K562 (cell line): ENCODE data around the gene UIMC1. TPM values are rescaled to one million over a fixed set of nuclear protein-coding genes. Genes with fewer than 3 reads are reported as not detected.

ENCODE experiments used
- ATAC-seq: fragments of 200-7000 bp; cut with Tn5 transposase; 3 replicates; pipeline ENCODE4 v1.9.1; 2020; ENCODE audit warnings: moderate library complexity
- BruUV-seq: library from RNA; stranded (reverse); fragments of 400-500 nt; replicated peaks from 2 replicates; lab custom pipeline; 2021; lab: Mats Ljungman, UMichigan
- CTCF ChIA-PET: fragments of 300-600 bp; formaldehyde crosslinking; extraction: SDS; loops from one replicate; lab custom pipeline; 2021; ENCODE audit warnings: low intra/inter-chr PET ratio; lab: Yijun Ruan, JAX
- POLR2A ChIA-PET: fragments of 300-600, 350-650 bp; sonication (Branson Sonifier 250); formaldehyde crosslinking; extraction: SDS; loops from one replicate; lab custom pipeline; 2021; ENCODE audit warnings: antibody characterized with exemption, inconsistent platforms; lab: Yijun Ruan, JAX
- DNase-seq, 4 experiments: peaks; one replicate each; pipeline versions ENCODE4 v3.0.0 to v3.0.0-alpha.2; 2011 to 2018; ENCODE audit warnings: low spot score in 3 of 4, mixed read lengths in 3 of 4; ENCODE audit errors: extremely low read depth in 1 of 4
- FAIRE-seq: peaks from 2 replicates; lab custom pipeline; 2011; peaks lifted over from hg19 to GRCh38; lab: Jason Lieb, UNC
- H2AFZ ChIP-seq: 2 replicates; pipeline ENCODE4 v1.6.0; 2011; ENCODE audit warnings: low read depth, low read length, control low read depth, inconsistent platforms
- H3K27ac ChIP-seq: fragments of 200-600 bp; 3 replicates; pipeline ENCODE4 v1.8.0; 2011; ENCODE audit warnings: low read depth, mild to moderate bottlenecking, control low read depth, inconsistent platforms, low read length, moderate library complexity, mixed read lengths; ENCODE audit errors: extremely low read depth
- H3K27me3 ChIP-seq, 2 experiments: fragments of 300-600 bp in 1 of 2; 2 replicates in 1 of 2; 3 replicates in 1 of 2; pipeline versions ENCODE4 v1.6.0 to v1.8.0; 2011; ENCODE audit warnings: inconsistent platforms in 2 of 2, low read length in 2 of 2, mild to moderate bottlenecking in 1 of 2, mixed read lengths in 1 of 2, moderate library complexity in 1 of 2; ENCODE audit not compliant: control insufficient read depth in 2 of 2, insufficient read depth in 2 of 2
- H3K36me3 ChIP-seq: fragments of 300-600 bp; 3 replicates; pipeline ENCODE4 v1.8.0; 2011; ENCODE audit warnings: mild to moderate bottlenecking, low read length, inconsistent platforms; ENCODE audit not compliant: control insufficient read depth, insufficient read depth
- H3K4me1 ChIP-seq, 2 experiments: fragments of 200-600 bp in 1 of 2; replicated peaks in 1 of 2; 2 replicates in 1 of 2; 3 replicates in 1 of 2; pipeline versions ENCODE4 v1.5.1 to v1.8.0; 2011; ENCODE audit warnings: inconsistent platforms in 2 of 2, low read length in 2 of 2, mild to moderate bottlenecking in 1 of 2, mixed read lengths in 1 of 2, moderate library complexity in 1 of 2; ENCODE audit not compliant: control insufficient read depth in 2 of 2, insufficient read depth in 2 of 2
- H3K4me2 ChIP-seq: 2 replicates; pipeline ENCODE4 v1.6.1; 2011; ENCODE audit warnings: low read length, control low read depth, inconsistent platforms, mixed read lengths; ENCODE audit not compliant: insufficient read depth
- H3K4me3 ChIP-seq: fragments of 200-600 bp; sonication (generic), shearing (Covaris generic); 2 replicates; pipeline ENCODE4 v1.5.1; 2016; ENCODE audit warnings: control low read depth, inconsistent platforms
- H3K79me2 ChIP-seq: fragments of 200-600 bp; 3 replicates; pipeline ENCODE4 v1.8.0; 2011; ENCODE audit warnings: low read length, inconsistent platforms; ENCODE audit not compliant: control insufficient read depth, insufficient read depth
- H3K9ac ChIP-seq, 2 experiments: 2 replicates each; pipeline versions ENCODE4 v1.6.0 to v1.6.1; 2011; ENCODE audit warnings: low read depth in 2 of 2, low read length in 2 of 2, control low read depth in 1 of 2, inconsistent platforms in 1 of 2, mild to moderate bottlenecking in 1 of 2, mixed read lengths in 1 of 2; ENCODE audit not compliant: insufficient read depth in 1 of 2
- H3K9me1 ChIP-seq: one replicate; pipeline ENCODE4 v1.6.0; 2011; ENCODE audit warnings: inconsistent platforms, mild to moderate bottlenecking, low read length, moderate library complexity; ENCODE audit not compliant: control insufficient read depth, insufficient read depth
- H3K9me3 ChIP-seq: replicated peaks from 2 replicates; pipeline ENCODE4 v1.5.1; 2011; ENCODE audit warnings: low read depth, low read length, inconsistent platforms; ENCODE audit not compliant: control insufficient read depth, insufficient read depth
- H4K20me1 ChIP-seq: replicated peaks from 2 replicates; pipeline ENCODE4 v1.6.1; 2011; ENCODE audit warnings: low read length, inconsistent platforms, mixed read lengths; ENCODE audit not compliant: control insufficient read depth, insufficient read depth
- BCOR ChIP-seq: fragments of 450-650 bp; IDR thresholded peaks from 2 replicates; pipeline ENCODE4 v1.6.1; 2016
- CEBPG ChIP-seq, 3 experiments: fragments of 200-800 bp in 1 of 3; sonication (Bioruptor generic) in 1 of 3; sonication (generic) in 1 of 3; formaldehyde crosslinking in 1 of 3; IDR thresholded peaks in 2 of 3; conservative IDR thresholded peaks in 1 of 3; 2 replicates each; pipeline versions ENCODE4 v1.6.1 to v1.8.0; 2016 to 2022; ENCODE audit warnings: missing compliant biosample characterization in 2 of 3, missing genetic modification characterization in 2 of 3, mild to moderate bottlenecking in 1 of 3, missing genetic modification reagents in 1 of 3
- IRF2 ChIP-seq: sonication (generic); formaldehyde crosslinking; IDR thresholded peaks from 2 replicates; pipeline ENCODE4 v1.8.1; 2022; ENCODE audit warnings: mild to moderate bottlenecking, missing genetic modification reagents
- RBM25 ChIP-seq: fragments of 200-400 bp; formaldehyde crosslinking; IDR thresholded peaks from 2 replicates; pipeline ENCODE4 v1.6.1; 2018; ENCODE audit warnings: low read length, low read depth, moderate library complexity; ENCODE audit not compliant: severe bottlenecking
- ZNF121 ChIP-seq: sonication (generic); formaldehyde crosslinking; conservative IDR thresholded peaks from 2 replicates; pipeline ENCODE4 v1.8.0; 2022; ENCODE audit warnings: missing genetic modification reagents
- WGBS: fragments of 100-300 bp; shearing (Covaris generic); methylation state at CpG from one replicate; pipeline ENCODE4 v1.1.6; 2016; ENCODE audit warnings: low coverage, mixed read lengths; ENCODE audit not compliant: insufficient coverage; ENCODE audit errors: missing lambda C conversion rate; 5-methylcytosine and 5-hydroxymethylcytosine counted together
- in situ Hi-C: fragments of 300-500 bp; cut with MboI; formaldehyde crosslinking; loops from 4 replicates; pipeline ENCODE4 v1.15.0; 2018; ENCODE audit warnings: inconsistent platforms, mixed read lengths
- intact Hi-C: fragments of 100-400 bp; cut with micrococcal nuclease; formaldehyde crosslinking; loops from 2 replicates; pipeline ENCODE4 v1.14.2; 2022
- polyA plus RNA-seq, 8 experiments: library from polyadenylated mRNA; depleted of rRNA in 4 of 8; stranded (reverse) in 5 of 8; unstranded in 3 of 8; fragments of >200 nt; fragmentation: Nextera tagmentation in 2 of 8; fragmentation: Illumina TruSeq in 1 of 8; extraction: Ambion mirVana in 2 of 8; extraction: Trizol in 1 of 8; gene quantifications; 2 replicates each; pipeline versions ENCODE4 v1.2.1 to v1.2.3, GENCODE V29; 2011 to 2014; ENCODE audit warnings: inconsistent platforms in 1 of 8, missing spikeins in 1 of 8
- total RNA-seq, 7 experiments: library from RNA; depleted of rRNA in 6 of 7; stranded (reverse); fragments of >200 nt in 6 of 7; fragmentation: Illumina TruSeq in 2 of 7; extraction: Trizol in 2 of 7; gene quantifications; 2 replicates each; pipeline versions ENCODE4 v1.2.1 to v1.2.3, GENCODE V29; 2011 to 2021; ENCODE audit warnings: low replicate concordance in 1 of 7

UIMC1 gene
- total and polyA plus RNA-seq, 9 of the 15 experiments (the other 6 are each of a cell fraction or from before 2014, with no cell fraction given), result 14.9 to 51.7 (median 36.8) TPM

DNA sequence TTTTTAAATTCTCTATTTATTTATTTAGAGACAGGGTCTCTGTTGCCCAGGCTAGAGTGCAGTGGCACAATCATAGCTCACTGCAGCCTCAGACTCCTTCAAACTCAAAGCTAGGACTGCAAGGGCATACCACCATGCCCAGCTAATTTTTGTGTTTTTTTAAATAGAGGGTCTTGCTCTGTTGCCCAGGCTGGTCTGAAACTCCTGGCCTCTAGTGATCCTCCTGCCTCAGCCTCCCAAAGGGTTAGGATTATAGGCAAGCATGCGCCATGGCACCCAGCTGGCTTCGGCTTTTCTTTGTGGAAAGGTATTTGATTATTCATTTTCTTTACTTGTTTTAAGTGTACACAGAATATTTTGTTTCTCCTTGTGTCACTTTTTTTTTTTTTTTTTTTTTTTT is 21.1 kb upstream of the UIMC1 start:
- DNase-seq (no peak), FAIRE-seq (no peak), ATAC-seq (no peak)
- Histone ChIP-seq H3K4me2 (no peak overlapping the region), H2AFZ (no peak overlapping the region), H3K36me3 (peaks cover 45% of the 10 kb centered on the region), H3K9me3 (no peaks in the 10 kb centered on the region; the same call in 1 of the 2 replicates), H3K9ac (no peak overlapping the region), H3K79me2 (peaks cover 69% of the 10 kb centered on the region), H3K4me1 (peaks cover 20% of the 10 kb centered on the region in 2 experiments; a peak in 4 of 5 replicates), H4K20me1 (no peaks in the 10 kb centered on the region), H3K27ac (no peak overlapping the region), H3K4me3 (no peak overlapping the region), H3K9me1 (no peaks in the 10 kb centered on the region), H3K27me3 (no peaks in the 10 kb centered on the region)
- TF ChIP-seq CEBPG (CRISPR knock-in tag; IDR thresholded peaks at IDR 0.05), result no peak
- TF ChIP-seq CEBPG (tag; conservative IDR thresholded peaks at IDR 0.05 in 1 of 2, IDR thresholded peaks at IDR 0.05 in 1 of 2), result no peak
- peak; percentile 45 for TF ChIP-seq RBM25
- TF ChIP-seq ZNF121 (CRISPR knock-in tag), result peak; percentile 92
- TF ChIP-seq BCOR, result 0 out of 2 replicates have a peak, but pooled peaks have one; percentile 19
- no peak for TF ChIP-seq IRF2 (CRISPR knock-in tag)
- in situ Hi-C loops, result no loop called here
- BruUV-seq, result no TSS peak
- CTCF ChIA-PET, result no interaction called here
- WGBS, result 92% methylated on average over 2 of the region's 2 CpGs
- POLR2A ChIA-PET, result interaction anchor here (0.7 kb wide), 1 partner anchor 9 kb away, joined by 3 read pairs; no protein-coding TSS in a partner anchor
- intact Hi-C loops, result no loop called here
